A549 (cell line): ENCODE measurements around the gene FCGR3B. TPM values are rescaled to one million over a fixed set of nuclear protein-coding genes. Genes with fewer than 3 reads are reported as not detected.

ENCODE experiments used
- polyA plus RNA-seq, 4 experiments: library from polyadenylated mRNA; depleted of rRNA in 3 of 4; stranded (reverse); fragments of >200 nt; fragmentation: RNase III in 1 of 4; extraction: RNeasy Plus Mini Kit Qiagen cat#74134 plus additional on column Dnase treatment in 1 of 4; gene quantifications; 2 replicates in 3 of 4; 3 replicates in 1 of 4; pipeline ENCODE4 v1.2.3, GENCODE V29; 2011 to 2017

The FCGR3B gene
- polyA plus RNA-seq, 2 of the 4 experiments (the other 2 are of a cell fraction): not detected

Other genes with a start within 250 kb of the FCGR3B start
- gene FCGR2A, start 125.7 kb downstream of the FCGR3B start, polyA plus RNA-seq (2011; rRNA removed): 0.12 and 0.13 TPM in 2 replicates
- not detected in 3 replicates for gene FCGR2A, start 125.7 kb downstream of the FCGR3B start, polyA plus RNA-seq (2017; fragmentation: RNase III; extraction: RNeasy Plus Mini Kit Qiagen cat#74134 plus additional on column Dnase treatment)
- 0.22 and 0.58 TPM in 2 replicates for gene HSPA6, start 106.6 kb downstream of the FCGR3B start, polyA plus RNA-seq (2011; rRNA removed)
- gene HSPA6, start 106.6 kb downstream of the FCGR3B start, polyA plus RNA-seq (2017; fragmentation: RNase III; extraction: RNeasy Plus Mini Kit Qiagen cat#74134 plus additional on column Dnase treatment): 0.26 to 0.50 TPM (median 0.50 TPM) in 3 replicates
- gene FCGR3A, start 81.4 kb downstream of the FCGR3B start, polyA plus RNA-seq (2011; rRNA removed): not detected in 2 replicates
- not detected in 3 replicates for gene FCGR3A, start 81.4 kb downstream of the FCGR3B start, polyA plus RNA-seq (2017; fragmentation: RNase III; extraction: RNeasy Plus Mini Kit Qiagen cat#74134 plus additional on column Dnase treatment)
- not detected in 2 replicates for gene FCGR2B, start 32.0 kb upstream of the FCGR3B start, polyA plus RNA-seq (2011; rRNA removed)
- not detected in 3 replicates for gene FCGR2B, start 32.0 kb upstream of the FCGR3B start, polyA plus RNA-seq (2017; fragmentation: RNase III; extraction: RNeasy Plus Mini Kit Qiagen cat#74134 plus additional on column Dnase treatment)
- 0.07 and 0.10 TPM in 2 replicates for gene FCRLA, start 76.1 kb upstream of the FCGR3B start, polyA plus RNA-seq (2011; rRNA removed)
- gene FCRLA, start 76.1 kb upstream of the FCGR3B start, polyA plus RNA-seq (2017; fragmentation: RNase III; extraction: RNeasy Plus Mini Kit Qiagen cat#74134 plus additional on column Dnase treatment): not detected in 3 replicates
- 0.69 and 0.75 TPM in 2 replicates for gene FCRLB, start 90.4 kb upstream of the FCGR3B start, polyA plus RNA-seq (2011; rRNA removed)
- gene FCRLB, start 90.4 kb upstream of the FCGR3B start, polyA plus RNA-seq (2017; fragmentation: RNase III; extraction: RNeasy Plus Mini Kit Qiagen cat#74134 plus additional on column Dnase treatment): 0.48 to 0.62 TPM (median 0.54 TPM) in 3 replicates
- gene DUSP12, start 118.6 kb upstream of the FCGR3B start, polyA plus RNA-seq (2011; rRNA removed): 79.2 and 96.3 TPM in 2 replicates
- gene DUSP12, start 118.6 kb upstream of the FCGR3B start, polyA plus RNA-seq (2017; fragmentation: RNase III; extraction: RNeasy Plus Mini Kit Qiagen cat#74134 plus additional on column Dnase treatment): 47.3 to 50.2 TPM (median 49.6 TPM) in 3 replicates
- gene ATF6, start 135.1 kb upstream of the FCGR3B start, polyA plus RNA-seq (2011; rRNA removed): 26.8 and 28.0 TPM in 2 replicates
- 8.6 to 9.2 TPM (median 9.0 TPM) in 3 replicates for gene ATF6, start 135.1 kb upstream of the FCGR3B start, polyA plus RNA-seq (2017; fragmentation: RNase III; extraction: RNeasy Plus Mini Kit Qiagen cat#74134 plus additional on column Dnase treatment)